Measurements from ENCODE around the gene GPLD1.

GPLD1 gene

DNA sequence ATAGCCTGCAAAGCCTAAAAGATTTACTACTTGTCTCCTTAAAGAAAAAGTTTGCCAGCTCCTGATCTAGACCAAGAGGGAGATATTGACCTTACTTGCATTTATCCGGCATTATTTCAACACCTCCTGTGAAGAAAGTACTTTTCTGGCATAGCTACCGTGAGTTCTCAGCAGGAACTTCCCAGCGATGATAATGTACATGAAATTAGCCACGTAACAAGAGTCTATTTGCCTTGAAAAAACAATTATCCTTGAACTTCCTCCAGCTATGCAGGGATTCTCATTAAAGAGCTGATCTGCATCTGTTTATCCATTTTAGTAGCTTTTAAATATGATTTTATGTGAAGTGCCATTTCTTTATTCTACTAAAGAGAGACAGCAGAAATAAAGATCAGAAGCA is 47.1 kb upstream of the GPLD1 start:
- peaks cover 0 to 29% of the 10 kb centered on the region in 2 donors for H3K36me3 ChIP-seq (replicated peaks in 1 of 2; ENCODE audit: control insufficient read depth in 2 of 2, insufficient read depth in 2 of 2, low read length in 2 of 2)
- WGBS, 2 donors (ENCODE audit: extremely low coverage in 2 of 2, insufficient read length in 2 of 2, insufficient replicate concordance in 1 of 2): no CpG with 5 or more reads among the region's 4 CpGs
- no peaks in the 10 kb centered on the region for H3K9me3 ChIP-seq (replicated peaks in 1 of 2; ENCODE audit: control insufficient read depth in 2 of 2, insufficient read depth in 1 of 2, low read depth in 1 of 2, low read length in 2 of 2)
- H4K8ac ChIP-seq (ENCODE audit: low read depth, low read length): no peak overlapping the region
- peaks cover 0 to 4% of the 10 kb centered on the region in 2 donors for H3K4me1 ChIP-seq (ENCODE audit: control insufficient read depth in 2 of 2, insufficient read depth in 1 of 2, low read depth in 1 of 2, low read length in 2 of 2)
- H3K79me1 ChIP-seq (ENCODE audit: low read depth, low read length): no peaks in the 10 kb centered on the region
- H2BK5ac ChIP-seq (ENCODE audit: low read length): no peak overlapping the region
- H3K4me2 ChIP-seq (ENCODE audit: insufficient read depth, low read length, poor library complexity, severe bottlenecking): no peak overlapping the region
- H2AK5ac ChIP-seq (ENCODE audit: low read depth, low read length): no peak overlapping the region
- no peak overlapping the region for H2BK15ac ChIP-seq (ENCODE audit: low read length)
- no peak overlapping the region for H3K4ac ChIP-seq (ENCODE audit: low read length)
- no peak overlapping the region for H3K18ac ChIP-seq (ENCODE audit: low read length)
- H2BK12ac ChIP-seq (ENCODE audit: low read length): no peak overlapping the region
- no peak overlapping the region for H4K91ac ChIP-seq (ENCODE audit: low read depth, low read length, poor library complexity)
- no peak for DNase-seq (ENCODE audit: low spot score)
- H3K4me3 ChIP-seq (ENCODE audit: low read length in 2 of 2): no peak overlapping the region
- no peak overlapping the region for H2BK120ac ChIP-seq (ENCODE audit: low read depth, low read length)
- H3K14ac ChIP-seq (ENCODE audit: low read length): no peak overlapping the region
- no peaks in the 10 kb centered on the region for H3K27me3 ChIP-seq (ENCODE audit: control insufficient read depth in 3 of 3, insufficient read depth in 3 of 3, low read depth in 1 of 3, low read length in 3 of 3)
- H2AFZ ChIP-seq (ENCODE audit: low read length): no peak overlapping the region
- H3K9ac ChIP-seq (ENCODE audit: low read depth, low read length, poor library complexity): no peak overlapping the region
- no peak overlapping the region for H3K27ac ChIP-seq (replicated peaks; ENCODE audit: low read length)
- no peak overlapping the region for H3K23ac ChIP-seq (ENCODE audit: low read depth, low read length, poor library complexity)

- WGBS, 2 donors (ENCODE audit: extremely low coverage in 2 of 2, insufficient read length in 2 of 2, insufficient replicate concordance in 1 of 2): no CpG with 5 or more reads among the region's 3 CpGs
- no peak overlapping the region for H3K27ac ChIP-seq (replicated peaks; ENCODE audit: low read length)
- peaks cover 0 to 4% of the 10 kb centered on the region in 2 donors for H3K4me1 ChIP-seq (ENCODE audit: control insufficient read depth in 2 of 2, insufficient read depth in 1 of 2, low read depth in 1 of 2, low read length in 2 of 2)
- no peak overlapping the region for H3K23ac ChIP-seq (ENCODE audit: low read depth, low read length, poor library complexity)
- no peak overlapping the region for H2BK120ac ChIP-seq (ENCODE audit: low read depth, low read length)
- H3K79me1 ChIP-seq (ENCODE audit: low read depth, low read length): no peaks in the 10 kb centered on the region
- H3K18ac ChIP-seq (ENCODE audit: low read length): no peak overlapping the region
- no peak overlapping the region for H2BK12ac ChIP-seq (ENCODE audit: low read length)
- H2BK15ac ChIP-seq (ENCODE audit: low read length): no peak overlapping the region
- H3K27me3 ChIP-seq (ENCODE audit: control insufficient read depth in 3 of 3, insufficient read depth in 3 of 3, low read depth in 1 of 3, low read length in 3 of 3): no peaks in the 10 kb centered on the region
- no peak overlapping the region for H3K9ac ChIP-seq (ENCODE audit: low read depth, low read length, poor library complexity)
- H3K4me2 ChIP-seq (ENCODE audit: insufficient read depth, low read length, poor library complexity, severe bottlenecking): no peak overlapping the region
- no peak overlapping the region for H2AFZ ChIP-seq (ENCODE audit: low read length)
- H3K14ac ChIP-seq (ENCODE audit: low read length): no peak overlapping the region
- no peak for DNase-seq (ENCODE audit: low spot score)
- no peak overlapping the region for H3K4me3 ChIP-seq (ENCODE audit: low read length in 2 of 2)
- no peak overlapping the region for H4K91ac ChIP-seq (ENCODE audit: low read depth, low read length, poor library complexity)
- no peak overlapping the region for H2AK5ac ChIP-seq (ENCODE audit: low read depth, low read length)
- no peaks in the 10 kb centered on the region for H3K9me3 ChIP-seq (replicated peaks in 1 of 2; ENCODE audit: control insufficient read depth in 2 of 2, insufficient read depth in 1 of 2, low read depth in 1 of 2, low read length in 2 of 2)
- no peak overlapping the region for H3K4ac ChIP-seq (ENCODE audit: low read length)
- peaks cover 0 to 29% of the 10 kb centered on the region in 2 donors for H3K36me3 ChIP-seq (replicated peaks in 1 of 2; ENCODE audit: control insufficient read depth in 2 of 2, insufficient read depth in 2 of 2, low read length in 2 of 2)
- no peak overlapping the region for H2BK5ac ChIP-seq (ENCODE audit: low read length)
- H4K8ac ChIP-seq (ENCODE audit: low read depth, low read length): no peak overlapping the region
These were observed 45.8 kb upstream of the GPLD1 start for GRCh38 chr6:24535210-24535609.

GRCh38 chr6:24534329-24534728 is 45.0 kb upstream of the GPLD1 start:
- Histone ChIP-seq H3K14ac (ENCODE audit: low read length) (no peak overlapping the region), H2AK5ac (ENCODE audit: low read depth, low read length) (no peak overlapping the region), H2BK120ac (ENCODE audit: low read depth, low read length) (no peak overlapping the region), H3K23ac (ENCODE audit: low read depth, low read length, poor library complexity) (no peak overlapping the region), H3K4me2 (ENCODE audit: insufficient read depth, low read length, poor library complexity, severe bottlenecking) (no peak overlapping the region), H3K79me1 (ENCODE audit: low read depth, low read length) (no peaks in the 10 kb centered on the region), H3K9me3 (replicated peaks in 1 of 2; ENCODE audit: control insufficient read depth in 2 of 2, insufficient read depth in 1 of 2, low read depth in 1 of 2, low read length in 2 of 2) (no peaks in the 10 kb centered on the region), H3K18ac (ENCODE audit: low read length) (peak overlapping the region; percentile 38), H3K27ac (replicated peaks; ENCODE audit: low read length) (no peak overlapping the region), H2BK15ac (ENCODE audit: low read length) (no peak overlapping the region), H4K8ac (ENCODE audit: low read depth, low read length) (no peak overlapping the region), H3K4me1 (ENCODE audit: control insufficient read depth in 2 of 2, insufficient read depth in 1 of 2, low read depth in 1 of 2, low read length in 2 of 2) (peaks cover 0 to 2% of the 10 kb centered on the region in 2 donors), H3K27me3 (ENCODE audit: control insufficient read depth in 3 of 3, insufficient read depth in 3 of 3, low read depth in 1 of 3, low read length in 3 of 3) (no peaks in the 10 kb centered on the region), H2BK5ac (ENCODE audit: low read length) (no peak overlapping the region), H4K91ac (ENCODE audit: low read depth, low read length, poor library complexity) (no peak overlapping the region), H3K4me3 (ENCODE audit: low read length in 2 of 2) (no peak overlapping the region), H3K36me3 (replicated peaks in 1 of 2; ENCODE audit: control insufficient read depth in 2 of 2, insufficient read depth in 2 of 2, low read length in 2 of 2) (peaks cover 0 to 29% of the 10 kb centered on the region in 2 donors), H2BK12ac (ENCODE audit: low read length) (no peak overlapping the region), H3K4ac (ENCODE audit: low read length) (no peak overlapping the region), H3K9ac (ENCODE audit: low read depth, low read length, poor library complexity) (no peak overlapping the region), H2AFZ (ENCODE audit: low read length) (no peak overlapping the region)
- DNase-seq (ENCODE audit: low spot score): no peak
- no CpG with 5 or more reads among the region's 5 CpGs for WGBS, 2 donors (ENCODE audit: extremely low coverage in 2 of 2, insufficient read length in 2 of 2, insufficient replicate concordance in 1 of 2)

DNA sequence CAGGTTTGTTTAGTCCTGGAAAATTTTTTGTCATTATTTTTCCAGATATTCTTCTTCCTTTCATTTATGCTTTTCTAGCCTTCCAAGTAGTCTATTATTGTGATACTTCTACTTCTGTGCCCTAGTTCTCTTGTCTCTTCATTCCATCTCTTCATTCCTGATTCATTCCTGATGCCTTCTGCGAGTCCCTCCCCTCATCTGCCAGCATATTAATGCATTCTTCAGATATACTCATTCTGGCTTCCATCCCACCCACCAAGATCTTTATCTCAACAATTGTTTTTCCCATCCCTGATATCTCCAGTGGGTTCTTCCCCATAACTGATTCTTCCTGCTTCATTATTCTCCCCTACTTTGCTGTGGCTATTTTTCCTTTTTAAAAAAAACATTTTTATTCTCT is 40.6 kb upstream of the GPLD1 start:
- H3K14ac ChIP-seq (ENCODE audit: low read length): no peak overlapping the region
- no peak overlapping the region for H2BK15ac ChIP-seq (ENCODE audit: low read length)
- H3K4me1 ChIP-seq (ENCODE audit: control insufficient read depth in 2 of 2, insufficient read depth in 1 of 2, low read depth in 1 of 2, low read length in 2 of 2): no peaks in the 10 kb centered on the region
- H3K27ac ChIP-seq (replicated peaks; ENCODE audit: low read length): no peak overlapping the region
- peaks cover 0 to 27% of the 10 kb centered on the region in 2 donors for H3K36me3 ChIP-seq (replicated peaks in 1 of 2; ENCODE audit: control insufficient read depth in 2 of 2, insufficient read depth in 2 of 2, low read length in 2 of 2)
- no peak overlapping the region for H3K4me3 ChIP-seq (ENCODE audit: low read length in 2 of 2)
- no peak overlapping the region for H4K91ac ChIP-seq (ENCODE audit: low read depth, low read length, poor library complexity)
- no peaks in the 10 kb centered on the region for H3K79me1 ChIP-seq (ENCODE audit: low read depth, low read length)
- no peak overlapping the region for H3K18ac ChIP-seq (ENCODE audit: low read length)
- H4K8ac ChIP-seq (ENCODE audit: low read depth, low read length): no peak overlapping the region
- H2BK5ac ChIP-seq (ENCODE audit: low read length): no peak overlapping the region
- no peak overlapping the region for H2AK5ac ChIP-seq (ENCODE audit: low read depth, low read length)
- no peak for DNase-seq (ENCODE audit: low spot score)
- H3K4ac ChIP-seq (ENCODE audit: low read length): no peak overlapping the region
- no peak overlapping the region for H3K9ac ChIP-seq (ENCODE audit: low read depth, low read length, poor library complexity)
- no peak overlapping the region for H2AFZ ChIP-seq (ENCODE audit: low read length)
- no peaks in the 10 kb centered on the region for H3K27me3 ChIP-seq (ENCODE audit: control insufficient read depth in 3 of 3, insufficient read depth in 3 of 3, low read depth in 1 of 3, low read length in 3 of 3)
- no peak overlapping the region for H2BK120ac ChIP-seq (ENCODE audit: low read depth, low read length)
- no peak overlapping the region for H3K4me2 ChIP-seq (ENCODE audit: insufficient read depth, low read length, poor library complexity, severe bottlenecking)
- no CpG with 5 or more reads among the region's 1 CpG for WGBS, 2 donors (ENCODE audit: extremely low coverage in 2 of 2, insufficient read length in 2 of 2, insufficient replicate concordance in 1 of 2)
- H3K9me3 ChIP-seq (replicated peaks in 1 of 2; ENCODE audit: control insufficient read depth in 2 of 2, insufficient read depth in 1 of 2, low read depth in 1 of 2, low read length in 2 of 2): no peaks in the 10 kb centered on the region
- H2BK12ac ChIP-seq (ENCODE audit: low read length): no peak overlapping the region
- no peak overlapping the region for H3K23ac ChIP-seq (ENCODE audit: low read depth, low read length, poor library complexity)

Measured in neuronal stem cell (in vitro differentiated cells).